ENCODE measurements around the gene TMEM127.
"Not testable (repeated sequence)": the region's sequence is repeated elsewhere in the genome, so short reads cannot be mapped to it uniquely, and the experiment has no call there.

TMEM127 gene

DNA sequence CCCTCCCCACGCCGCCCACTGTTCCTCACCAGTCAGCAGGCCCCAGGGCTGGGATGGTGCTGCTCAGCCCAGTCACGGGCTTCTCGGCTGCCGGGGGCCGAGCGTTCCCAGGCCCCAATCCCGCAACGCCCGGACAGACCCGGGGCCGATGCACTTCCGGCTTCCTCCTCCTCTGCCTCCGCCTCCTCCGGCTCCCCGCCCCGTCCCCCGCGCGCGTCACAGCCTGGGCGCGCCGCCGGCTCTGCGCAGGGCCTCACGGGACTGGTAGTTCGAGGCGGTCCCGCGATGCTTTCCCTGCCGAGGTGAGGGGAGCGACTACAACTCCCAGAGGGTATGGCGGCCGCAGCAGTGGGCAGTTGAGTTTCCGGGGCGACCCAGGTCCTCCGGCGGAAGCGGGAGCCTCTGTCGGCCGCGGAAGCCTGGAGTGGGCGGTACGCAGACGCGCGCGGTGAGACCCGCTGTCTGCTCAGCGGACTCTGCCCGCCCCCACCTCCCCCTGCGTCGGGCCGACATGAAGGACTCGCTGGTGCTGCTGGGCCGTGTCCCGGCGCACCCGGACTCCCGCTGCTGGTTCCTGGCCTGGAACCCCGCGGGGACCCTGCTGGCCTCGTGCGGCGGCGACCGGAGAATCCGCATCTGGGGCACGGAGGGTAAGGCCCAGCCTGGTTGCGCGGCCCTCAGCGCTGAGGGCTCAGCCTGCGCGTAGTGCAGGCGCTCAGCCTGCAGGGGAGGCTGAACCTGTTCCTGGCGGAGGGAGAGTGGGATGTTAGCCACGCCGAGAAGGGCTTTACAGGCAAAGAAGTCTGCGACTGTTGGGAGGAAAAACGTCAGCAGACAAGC, at the start of gene TMEM127, which contains the start of gene CIAO1:
TMEM127 (minus strand) TSS at position 158 of the 840 bp plus-strand sequence. CDS start 616 bp downstream, outside the sequence.
CIAO1 (plus strand) TSS at position 386 of the 840 bp plus-strand sequence; CDS start at position 512, 126 bp downstream.
- Mint-ChIP-seq H3K36me3 (ENCODE audit: low read depth) (peaks cover 44% of the 10 kb centered on the region), H3K27me3 (ENCODE audit: low read depth) (no peaks in the 10 kb centered on the region), H3K4me3 (peak within 1 kb of the TSS; percentile 99), H3K27ac (peak within 1 kb of the TSS; percentile 92), H3K9me3 (no peaks in the 10 kb centered on the region), H3K4me1 (ENCODE audit: low read depth) (peaks cover 28% of the 10 kb centered on the region)
- DNase-seq (ENCODE audit: low spot score), result peak; percentile 100

- Mint-ChIP-seq H3K4me1 (ENCODE audit: low read depth) (peaks cover 43% of the 10 kb centered on the region), H3K36me3 (ENCODE audit: low read depth) (peaks cover 35% of the 10 kb centered on the region), H3K27ac (peak overlapping the region; percentile 90), H3K4me3 (peak overlapping the region; percentile 80), H3K9me3 (no peaks in the 10 kb centered on the region), H3K27me3 (ENCODE audit: low read depth) (no peaks in the 10 kb centered on the region)
- DNase-seq (ENCODE audit: low spot score), result no peak
Observed at GRCh38 chr2:96315005-96315399, 49.2 kb upstream of the TMEM127 start.

- Mint-ChIP-seq H3K36me3 (ENCODE audit: low read depth) (peaks cover 43% of the 10 kb centered on the region), H3K9me3 (no peaks in the 10 kb centered on the region), H3K27me3 (ENCODE audit: low read depth) (no peaks in the 10 kb centered on the region), H3K27ac (no peak overlapping the region), H3K4me3 (no peak overlapping the region), H3K4me1 (ENCODE audit: low read depth) (peaks cover 32% of the 10 kb centered on the region)
- no peak for DNase-seq (ENCODE audit: low spot score)
Observed at GRCh38 chr2:96308248-96308647, 42.5 kb upstream of the TMEM127 start.

GRCh38 chr2:96306370-96306769, 40.6 kb upstream of the TMEM127 start:
- DNase-seq (ENCODE audit: low spot score), result no peak
- Mint-ChIP-seq H3K9me3 (no peaks in the 10 kb centered on the region), H3K27ac (peak overlapping the region; percentile 94), H3K4me3 (peak overlapping the region; percentile 95), H3K27me3 (ENCODE audit: low read depth) (no peaks in the 10 kb centered on the region), H3K4me1 (ENCODE audit: low read depth) (peaks cover 41% of the 10 kb centered on the region), H3K36me3 (ENCODE audit: low read depth) (peaks cover 53% of the 10 kb centered on the region)

DNA sequence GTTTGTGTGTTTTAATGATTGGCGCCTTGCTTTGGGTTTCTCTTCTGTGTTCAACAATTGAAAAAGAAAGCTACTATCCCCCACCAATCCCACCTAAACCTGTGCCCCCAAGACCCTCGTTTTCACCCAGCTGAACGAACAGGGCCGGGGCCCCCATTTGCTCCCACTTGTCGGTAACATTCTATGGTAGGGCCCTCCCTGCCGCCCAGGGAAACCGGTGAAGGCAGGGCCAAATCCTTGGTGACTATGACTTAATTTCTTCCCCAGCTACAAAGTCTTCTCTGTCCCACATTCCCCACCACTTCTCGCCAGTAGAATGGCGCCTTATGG, 40.1 kb upstream of the TMEM127 start:
- Mint-ChIP-seq H3K27ac (peak overlapping the region; percentile 94), H3K36me3 (ENCODE audit: low read depth) (peaks cover 57% of the 10 kb centered on the region), H3K4me1 (ENCODE audit: low read depth) (peaks cover 45% of the 10 kb centered on the region), H3K9me3 (no peaks in the 10 kb centered on the region), H3K27me3 (ENCODE audit: low read depth) (no peaks in the 10 kb centered on the region), H3K4me3 (peak overlapping the region; percentile 95)
- no peak for DNase-seq (ENCODE audit: low spot score)

- no peaks in the 10 kb centered on the region for H3K9me3 Mint-ChIP-seq
- peaks cover 60% of the 10 kb centered on the region for H3K36me3 Mint-ChIP-seq (ENCODE audit: low read depth)
- peak within 1 kb of the TSS; percentile 94 for H3K27ac Mint-ChIP-seq
- peaks cover 47% of the 10 kb centered on the region for H3K4me1 Mint-ChIP-seq (ENCODE audit: low read depth)
- H3K4me3 Mint-ChIP-seq, result peak within 1 kb of the TSS; percentile 95
- H3K27me3 Mint-ChIP-seq (ENCODE audit: low read depth), result no peaks in the 10 kb centered on the region
- peak; percentile 89 for DNase-seq (ENCODE audit: low spot score)
Observed at GRCh38 chr2:96305091-96305978, 39.5 kb upstream of the TMEM127 start, which contains the start of gene SNRNP200. Gene SNRNP200, minus strand, starts transcription at chr2:96305546. Its CDS starts 109 bp downstream, at chr2:96305437.

GRCh38 chr2:96304606-96305005, 38.8 kb upstream of the TMEM127 start:
- H3K27ac Mint-ChIP-seq, result peak overlapping the region; percentile 94
- peaks cover 43% of the 10 kb centered on the region for H3K4me1 Mint-ChIP-seq (ENCODE audit: low read depth)
- DNase-seq (ENCODE audit: low spot score), result no peak
- no peaks in the 10 kb centered on the region for H3K9me3 Mint-ChIP-seq
- H3K36me3 Mint-ChIP-seq (ENCODE audit: low read depth), result peaks cover 63% of the 10 kb centered on the region
- H3K4me3 Mint-ChIP-seq, result peak overlapping the region; percentile 95
- no peaks in the 10 kb centered on the region for H3K27me3 Mint-ChIP-seq (ENCODE audit: low read depth)

GRCh38 chr2:96301865-96302264, 36.1 kb upstream of the TMEM127 start:
- Mint-ChIP-seq H3K4me3 (no peak overlapping the region), H3K27ac (no peak overlapping the region), H3K9me3 (no peaks in the 10 kb centered on the region), H3K4me1 (ENCODE audit: low read depth) (peaks cover 45% of the 10 kb centered on the region), H3K36me3 (ENCODE audit: low read depth) (peaks cover 85% of the 10 kb centered on the region), H3K27me3 (ENCODE audit: low read depth) (no peaks in the 10 kb centered on the region)
- no peak for DNase-seq (ENCODE audit: low spot score)

GRCh38 chr2:96296925-96297324, 31.1 kb upstream of the TMEM127 start:
- H3K27ac Mint-ChIP-seq, result no peak overlapping the region
- H3K4me1 Mint-ChIP-seq (ENCODE audit: low read depth), result peaks cover 13% of the 10 kb centered on the region
- no peaks in the 10 kb centered on the region for H3K9me3 Mint-ChIP-seq
- DNase-seq (ENCODE audit: low spot score), result no peak
- no peak overlapping the region for H3K4me3 Mint-ChIP-seq
- peaks cover 83% of the 10 kb centered on the region for H3K36me3 Mint-ChIP-seq (ENCODE audit: low read depth)
- no peaks in the 10 kb centered on the region for H3K27me3 Mint-ChIP-seq (ENCODE audit: low read depth)

GRCh38 chr2:96294271-96294670, 28.5 kb upstream of the TMEM127 start:
- DNase-seq (ENCODE audit: low spot score); H3K9me3 Mint-ChIP-seq; H3K4me1 Mint-ChIP-seq (ENCODE audit: low read depth); H3K4me3 Mint-ChIP-seq; H3K27ac Mint-ChIP-seq; H3K27me3 Mint-ChIP-seq (ENCODE audit: low read depth): not testable (repeated sequence)
- peaks cover 86% of the 10 kb centered on the region for H3K36me3 Mint-ChIP-seq (ENCODE audit: low read depth)

DNA sequence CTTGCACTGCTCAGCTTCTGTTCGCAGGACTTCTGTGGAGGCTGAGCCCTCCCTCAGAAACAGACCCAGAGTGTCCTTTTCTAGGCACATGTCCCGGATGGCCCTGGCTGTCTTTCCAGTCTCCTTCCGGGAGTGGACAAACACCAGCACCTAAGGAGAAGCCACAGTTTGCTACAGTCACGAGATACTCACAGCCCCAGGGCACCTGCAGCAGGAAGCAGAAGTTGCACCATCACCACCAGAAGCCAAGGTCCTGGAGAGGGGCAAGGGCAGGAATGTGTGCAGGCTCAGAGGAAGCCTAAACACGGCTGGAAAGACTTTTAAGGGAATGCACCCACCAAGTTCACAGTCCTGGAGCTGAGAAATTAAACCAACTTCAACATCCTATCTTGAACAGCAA, 26.0 kb upstream of the TMEM127 start:
- no peaks in the 10 kb centered on the region for H3K27me3 Mint-ChIP-seq (ENCODE audit: low read depth)
- no peaks in the 10 kb centered on the region for H3K4me1 Mint-ChIP-seq (ENCODE audit: low read depth)
- DNase-seq (ENCODE audit: low spot score), result no peak
- peaks cover 84% of the 10 kb centered on the region for H3K36me3 Mint-ChIP-seq (ENCODE audit: low read depth)
- no peak overlapping the region for H3K4me3 Mint-ChIP-seq
- no peaks in the 10 kb centered on the region for H3K9me3 Mint-ChIP-seq
- H3K27ac Mint-ChIP-seq, result no peak overlapping the region

DNA sequence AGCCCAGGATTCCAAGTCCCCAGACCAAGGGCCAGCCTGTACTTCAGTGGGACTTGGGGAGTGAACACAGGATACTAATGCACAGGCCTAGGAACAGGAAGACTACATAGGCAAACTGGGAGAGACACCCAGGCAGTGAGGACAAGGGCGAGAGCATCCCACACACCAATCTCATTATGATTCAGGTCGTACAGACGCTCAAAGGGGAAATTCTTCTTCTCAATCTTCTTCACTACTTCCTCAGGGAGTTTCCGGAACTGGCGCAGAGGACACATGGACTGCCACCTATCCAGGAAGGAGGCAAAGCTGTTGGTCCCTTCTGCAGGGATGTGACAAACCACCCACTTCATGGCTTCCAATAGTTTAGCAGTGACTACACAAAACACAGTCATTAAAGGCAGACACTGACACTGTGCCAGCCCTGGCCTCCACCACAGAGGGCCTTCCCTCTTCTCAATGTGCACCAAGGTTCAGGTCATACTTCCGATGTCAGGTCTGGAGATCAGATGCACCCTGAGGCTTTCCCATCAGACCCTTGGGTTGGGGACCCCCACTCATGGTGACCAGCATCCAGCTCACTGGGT, 21.6 kb upstream of the TMEM127 start:
- H3K4me1 Mint-ChIP-seq (ENCODE audit: low read depth), result no peaks in the 10 kb centered on the region
- H3K27ac Mint-ChIP-seq, result no peak overlapping the region
- H3K4me3 Mint-ChIP-seq, result no peak overlapping the region
- no peaks in the 10 kb centered on the region for H3K9me3 Mint-ChIP-seq
- H3K36me3 Mint-ChIP-seq (ENCODE audit: low read depth), result peaks cover 82% of the 10 kb centered on the region
- H3K27me3 Mint-ChIP-seq (ENCODE audit: low read depth), result no peaks in the 10 kb centered on the region
- no peak for DNase-seq (ENCODE audit: low spot score)

DNA sequence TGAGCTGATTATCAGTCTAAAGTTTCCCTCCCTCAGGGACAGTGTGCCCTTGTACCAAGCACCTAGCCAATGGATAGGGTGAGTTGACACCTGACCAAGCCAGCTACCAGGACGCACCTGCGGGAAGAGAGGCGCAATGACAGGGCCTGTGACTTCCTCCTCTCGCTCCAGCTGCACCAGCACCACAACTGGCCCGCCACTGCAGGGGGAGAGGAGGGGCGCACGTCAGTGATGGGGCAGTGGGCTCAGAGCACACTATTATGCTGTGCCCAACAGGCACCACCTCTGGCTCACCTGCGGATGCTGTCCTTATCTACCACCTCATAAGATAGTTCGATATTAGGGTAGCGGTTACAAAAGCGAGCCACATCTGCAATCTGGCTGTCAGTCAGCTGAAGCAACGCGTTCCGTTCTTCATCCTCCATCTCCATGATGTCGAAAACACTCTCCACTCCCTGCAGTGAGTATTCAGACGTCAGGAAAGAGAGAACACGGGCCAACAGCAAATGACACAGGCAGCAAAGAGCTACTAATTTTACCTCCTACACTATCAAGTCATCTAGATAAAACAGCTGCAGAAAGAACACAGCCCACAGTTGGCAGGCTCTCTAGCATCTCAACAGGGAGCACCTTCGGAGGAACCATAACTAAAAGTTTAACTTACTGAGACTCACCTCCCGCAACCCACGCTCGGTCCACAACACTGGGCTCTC, 11.1 kb upstream of the TMEM127 start:
- Mint-ChIP-seq H3K36me3 (ENCODE audit: low read depth) (peaks cover 65% of the 10 kb centered on the region), H3K9me3 (no peaks in the 10 kb centered on the region), H3K27me3 (ENCODE audit: low read depth) (no peaks in the 10 kb centered on the region), H3K27ac (no peak overlapping the region), H3K4me3 (no peak overlapping the region), H3K4me1 (ENCODE audit: low read depth) (no peaks in the 10 kb centered on the region)
- DNase-seq (ENCODE audit: low spot score), result no peak

Data from T-helper 2 cell treated with Interferon-gamma antibody and Interleukin-4, amounts not matched to agents 5 μg/mL and 100 μg/mL, for 36 hours (primary cell).